Measurements from ENCODE around the gene CHST15. TPM values are rescaled to one million over a fixed set of nuclear protein-coding genes. Genes with fewer than 3 reads are reported as not detected.

Gene CHST15
- polyA plus RNA-seq, 1 donor from 2014 or later: 0.79 TPM

GRCh38 chr10:124013916-124014315 lies 79.5 kb downstream of the CHST15 start:
- Histone ChIP-seq H3K27ac (ENCODE audit: low read length) (no peak overlapping the region), H3K36me3 (ENCODE audit: insufficient read depth, low read length) (no peaks in the 10 kb centered on the region), H3K9me2 (ENCODE audit: insufficient read depth, low read length) (no peaks in the 10 kb centered on the region), H3K79me2 (replicated peaks; ENCODE audit: insufficient read depth, low read length) (no peaks in the 10 kb centered on the region), H3K27me3 (ENCODE audit: insufficient read depth, low read depth, low read length) (no peaks in the 10 kb centered on the region), H4K20me1 (ENCODE audit: insufficient read depth) (no peaks in the 10 kb centered on the region), H2AFZ (ENCODE audit: low read depth, low read length) (no peak overlapping the region), H3K9ac (ENCODE audit: low read length) (no peak overlapping the region), H3K4me3 (ENCODE audit: low read length) (no peak overlapping the region), H3K9me3 (ENCODE audit: low read length) (no peaks in the 10 kb centered on the region), H3K4me2 (ENCODE audit: low read length) (no peak overlapping the region), H3F3A (ENCODE audit: insufficient read depth, low read length, poor library complexity, severe bottlenecking) (no peaks in the 10 kb centered on the region)
- TF ChIP-seq EP300 (conservative IDR thresholded peaks at IDR 0.05; ENCODE audit: poor library complexity, severe bottlenecking) (no peak), REST (IDR thresholded peaks at IDR 0.05; ENCODE audit: borderline replicate concordance) (no peak), EZH2 (IDR thresholded peaks at IDR 0.05; ENCODE audit: borderline replicate concordance, insufficient read depth, low read length, poor library complexity, severe bottlenecking) (no peak), CTCF (IDR thresholded peaks at IDR 0.05; ENCODE audit: poor library complexity, severe bottlenecking) (no peak), TAF1 (IDR thresholded peaks at IDR 0.05; ENCODE audit: low read depth) (no peak), POLR2AphosphoS5 (IDR thresholded peaks at IDR 0.05) (no peak), MXI1 (conservative IDR thresholded peaks at IDR 0.05; ENCODE audit: poor library complexity, severe bottlenecking) (no peak), SMC3 (conservative IDR thresholded peaks at IDR 0.05; ENCODE audit: poor library complexity) (no peak)

- TF ChIP-seq EP300 (conservative IDR thresholded peaks at IDR 0.05; ENCODE audit: poor library complexity, severe bottlenecking): no peak
- no peak for TF ChIP-seq POLR2AphosphoS5 (IDR thresholded peaks at IDR 0.05)
- no peak for TF ChIP-seq SMC3 (conservative IDR thresholded peaks at IDR 0.05; ENCODE audit: poor library complexity)
- no peak for TF ChIP-seq EZH2 (IDR thresholded peaks at IDR 0.05; ENCODE audit: borderline replicate concordance, insufficient read depth, low read length, poor library complexity, severe bottlenecking)
- TF ChIP-seq RAD21 (conservative IDR thresholded peaks at IDR 0.05): no peak
- TF ChIP-seq MXI1 (conservative IDR thresholded peaks at IDR 0.05; ENCODE audit: poor library complexity, severe bottlenecking): no peak
- TF ChIP-seq TAF1 (IDR thresholded peaks at IDR 0.05; ENCODE audit: low read depth): no peak
- TF ChIP-seq REST (IDR thresholded peaks at IDR 0.05; ENCODE audit: borderline replicate concordance): no peak
- TF ChIP-seq CTCF (IDR thresholded peaks at IDR 0.05; ENCODE audit: poor library complexity, severe bottlenecking): no peak
- Histone ChIP-seq H4K20me1 (ENCODE audit: insufficient read depth) (no peaks in the 10 kb centered on the region), H3K9me2 (ENCODE audit: insufficient read depth, low read length) (no peaks in the 10 kb centered on the region), H3F3A (ENCODE audit: insufficient read depth, low read length, poor library complexity, severe bottlenecking) (no peaks in the 10 kb centered on the region), H3K9me3 (ENCODE audit: low read length) (no peaks in the 10 kb centered on the region), H3K79me2 (replicated peaks; ENCODE audit: insufficient read depth, low read length) (no peaks in the 10 kb centered on the region), H3K4me2 (ENCODE audit: low read length) (no peak overlapping the region), H2AFZ (ENCODE audit: low read depth, low read length) (no peak overlapping the region), H3K36me3 (ENCODE audit: insufficient read depth, low read length) (no peaks in the 10 kb centered on the region), H3K27me3 (ENCODE audit: insufficient read depth, low read depth, low read length) (no peaks in the 10 kb centered on the region), H3K9ac (ENCODE audit: low read length) (no peak overlapping the region), H3K4me3 (ENCODE audit: low read length) (no peak overlapping the region), H3K27ac (ENCODE audit: low read length) (no peak overlapping the region)
Observed at GRCh38 chr10:124012991-124013390, 80.4 kb downstream of the CHST15 start.
